Hepatocyte (in vitro differentiated cells): Measurements from ENCODE around the gene PI4K2A.
"Not testable (repeated sequence)": the region's sequence is repeated elsewhere in the genome, so short reads cannot be mapped to it uniquely, and the experiment has no call there.

Experiments used
- EZH2 ChIP-seq: fragments of 200-600 bp; sonication (generic); IDR thresholded peaks from 2 replicates; pipeline ENCODE4 v1.6.1; 2016; ENCODE audit warnings: antibody characterized with exemption, mild to moderate bottlenecking, borderline replicate concordance
- EZH2phosphoT487 ChIP-seq: fragments of 200-600 bp; sonication (generic); IDR thresholded peaks from one replicate; pipeline ENCODE4 v1.6.1; 2018; ENCODE audit warnings: antibody characterized with exemption, mild to moderate bottlenecking, low read depth, moderate library complexity; ENCODE audit not compliant: unreplicated experiment, severe bottlenecking
- TF ChIP-seq, protein P1 (sequence below): fragments of 200-600 bp; sonication (generic); IDR thresholded peaks from 2 replicates; pipeline ENCODE4 v1.5.1; 2016; ENCODE audit warnings: antibody characterized with exemption, mild to moderate bottlenecking; ENCODE audit not compliant: poor library complexity

DNA sequence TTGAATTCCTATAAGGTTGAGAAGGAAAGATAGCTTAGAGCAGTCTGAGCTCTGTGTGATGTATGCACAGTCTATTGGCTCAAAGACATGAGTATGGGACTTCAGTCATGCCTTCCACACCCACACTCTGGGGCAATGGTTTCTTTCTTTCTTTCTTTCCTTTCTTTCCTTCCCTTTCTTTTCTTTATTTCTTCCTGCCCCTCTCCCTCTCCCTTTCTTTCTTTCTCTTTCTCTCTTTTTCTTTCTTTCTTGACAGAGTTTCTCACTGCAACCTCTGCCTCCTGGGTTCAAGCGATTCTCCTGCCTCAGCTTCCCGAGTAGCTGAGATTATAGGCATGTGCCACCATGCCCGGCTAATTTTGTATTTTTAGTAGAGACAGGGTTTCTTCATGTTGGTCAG lies 1.4 kb upstream of the PI4K2A start:
- TF ChIP-seq, protein P1, sequence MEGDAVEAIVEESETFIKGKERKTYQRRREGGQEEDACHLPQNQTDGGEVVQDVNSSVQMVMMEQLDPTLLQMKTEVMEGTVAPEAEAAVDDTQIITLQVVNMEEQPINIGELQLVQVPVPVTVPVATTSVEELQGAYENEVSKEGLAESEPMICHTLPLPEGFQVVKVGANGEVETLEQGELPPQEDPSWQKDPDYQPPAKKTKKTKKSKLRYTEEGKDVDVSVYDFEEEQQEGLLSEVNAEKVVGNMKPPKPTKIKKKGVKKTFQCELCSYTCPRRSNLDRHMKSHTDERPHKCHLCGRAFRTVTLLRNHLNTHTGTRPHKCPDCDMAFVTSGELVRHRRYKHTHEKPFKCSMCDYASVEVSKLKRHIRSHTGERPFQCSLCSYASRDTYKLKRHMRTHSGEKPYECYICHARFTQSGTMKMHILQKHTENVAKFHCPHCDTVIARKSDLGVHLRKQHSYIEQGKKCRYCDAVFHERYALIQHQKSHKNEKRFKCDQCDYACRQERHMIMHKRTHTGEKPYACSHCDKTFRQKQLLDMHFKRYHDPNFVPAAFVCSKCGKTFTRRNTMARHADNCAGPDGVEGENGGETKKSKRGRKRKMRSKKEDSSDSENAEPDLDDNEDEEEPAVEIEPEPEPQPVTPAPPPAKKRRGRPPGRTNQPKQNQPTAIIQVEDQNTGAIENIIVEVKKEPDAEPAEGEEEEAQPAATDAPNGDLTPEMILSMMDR, result not testable (repeated sequence)
- TF ChIP-seq EZH2phosphoT487, EZH2: not testable (repeated sequence)
